Tibial nerve (tissue), 3 donors: ENCODE results near the gene PUM1.

ENCODE experiments used
- CTCF ChIP-seq, 5 experiments: fragments of 200-600 bp in 3 of 5; fragments of 450-650 bp in 2 of 5; sonication (generic) in 3 of 5; IDR thresholded peaks; one replicate each; pipeline ENCODE4 v1.5.1; 2016 to 2019; ENCODE audit warnings: antibody characterized with exemption in 5 of 5, mild to moderate bottlenecking in 3 of 5, moderate library complexity in 2 of 5
- POLR2A ChIP-seq, 2 donors: fragments of 450-650 bp; IDR thresholded peaks; one replicate each; pipeline ENCODE4 v1.6.1; 2017; ENCODE audit warnings: antibody characterized with exemption in 2 of 2, mild to moderate bottlenecking in 2 of 2, moderate library complexity in 2 of 2

DNA sequence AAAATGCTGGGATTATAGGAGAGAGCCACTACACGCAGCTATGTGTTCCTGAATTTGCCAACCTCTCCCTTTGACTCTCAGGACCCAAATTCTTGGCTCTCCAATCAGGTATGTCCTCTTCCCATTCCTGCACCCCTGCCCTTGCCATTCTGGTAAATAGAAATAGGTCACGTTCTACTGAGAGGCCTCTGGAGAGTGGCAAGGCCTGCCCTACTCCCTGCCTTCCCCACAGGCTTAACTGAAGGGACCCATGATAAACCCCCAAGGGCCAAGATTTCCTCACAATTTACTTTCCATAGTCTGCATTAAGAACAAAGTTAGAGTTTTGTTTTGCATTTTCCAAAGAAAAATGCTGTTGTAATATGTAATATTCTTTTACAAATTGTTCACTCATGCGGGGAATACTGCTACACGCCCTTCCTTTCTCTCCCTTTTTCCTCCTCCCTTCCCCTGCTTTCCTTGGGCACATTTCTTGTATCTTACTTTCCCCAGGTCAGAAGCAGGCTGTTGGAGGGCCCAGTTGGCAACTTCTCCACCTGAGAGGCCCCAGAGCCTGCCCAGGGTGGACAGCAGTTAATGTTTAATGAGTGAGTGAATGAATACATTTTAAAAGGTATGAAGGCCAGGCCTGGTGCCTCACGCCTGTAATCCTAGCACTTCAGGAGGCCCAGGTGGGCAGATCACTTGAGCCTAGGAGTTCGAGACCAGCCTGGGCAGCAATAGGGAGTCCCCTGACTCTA, 33.9 kb upstream of the PUM1 start:
- TF ChIP-seq CTCF (IDR thresholded peaks at IDR 0.05) (no peak), POLR2A (IDR thresholded peaks at IDR 0.05) (no peak)
